ENCODE measurements around the gene DGKZ. TPM values are rescaled to one million over a fixed set of nuclear protein-coding genes. Genes with fewer than 3 reads are reported as not detected.

The DGKZ gene
- total RNA-seq, 3 donors from 2014 or later, result 42.3 to 46.5 (median 46.2) TPM

DNA sequence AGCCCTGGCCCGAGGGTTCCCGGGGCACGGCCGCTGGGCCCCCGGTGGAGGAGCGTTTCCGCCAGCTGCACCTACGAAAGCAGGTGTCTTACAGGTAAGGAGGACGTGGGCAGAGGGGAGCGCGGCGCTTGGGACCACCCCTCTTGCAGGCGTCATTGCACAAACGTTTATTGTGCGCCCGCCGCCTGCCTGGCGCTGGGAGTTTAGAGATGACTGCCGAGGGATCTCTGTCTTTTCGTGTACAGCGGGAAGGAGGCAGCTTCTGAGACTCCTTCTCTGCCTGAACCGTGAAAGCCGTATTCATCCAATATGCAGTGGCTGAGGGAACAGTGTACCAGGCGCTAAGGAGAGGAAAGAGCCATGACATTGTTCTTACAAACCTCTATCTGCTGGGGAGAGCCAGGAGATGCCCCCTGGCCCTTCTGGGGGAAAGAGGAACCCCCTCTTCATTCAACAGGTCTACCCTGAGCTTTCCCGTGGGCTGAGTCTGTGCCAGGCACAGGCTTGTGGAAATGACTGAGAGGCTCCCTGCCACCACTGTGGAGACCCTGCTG, 13.8 kb upstream of the DGKZ start:
- Histone ChIP-seq H3K9me3 (no peaks in the 10 kb centered on the region), H3K4me1 (no peaks in the 10 kb centered on the region), H3K27ac (no peak overlapping the region), H3K27me3 (peaks cover 0 to 18% of the 10 kb centered on the region in 2 donors), H3K4me3 (peak overlapping the region; percentile 38 to 65 (median 53)), H3K36me3 (no peaks in the 10 kb centered on the region)
- no peak for DNase-seq (ENCODE audit: low spot score in 2 of 2)
- intact Hi-C loops (cut with DNase I; ENCODE audit: low total_unique reads), result no loop called here
- TF ChIP-seq POLR2A (IDR thresholded peaks at IDR 0.05), result no peak
- no peak for TF ChIP-seq POLR2AphosphoS5 (IDR thresholded peaks at IDR 0.05)
- TF ChIP-seq, protein P1, sequence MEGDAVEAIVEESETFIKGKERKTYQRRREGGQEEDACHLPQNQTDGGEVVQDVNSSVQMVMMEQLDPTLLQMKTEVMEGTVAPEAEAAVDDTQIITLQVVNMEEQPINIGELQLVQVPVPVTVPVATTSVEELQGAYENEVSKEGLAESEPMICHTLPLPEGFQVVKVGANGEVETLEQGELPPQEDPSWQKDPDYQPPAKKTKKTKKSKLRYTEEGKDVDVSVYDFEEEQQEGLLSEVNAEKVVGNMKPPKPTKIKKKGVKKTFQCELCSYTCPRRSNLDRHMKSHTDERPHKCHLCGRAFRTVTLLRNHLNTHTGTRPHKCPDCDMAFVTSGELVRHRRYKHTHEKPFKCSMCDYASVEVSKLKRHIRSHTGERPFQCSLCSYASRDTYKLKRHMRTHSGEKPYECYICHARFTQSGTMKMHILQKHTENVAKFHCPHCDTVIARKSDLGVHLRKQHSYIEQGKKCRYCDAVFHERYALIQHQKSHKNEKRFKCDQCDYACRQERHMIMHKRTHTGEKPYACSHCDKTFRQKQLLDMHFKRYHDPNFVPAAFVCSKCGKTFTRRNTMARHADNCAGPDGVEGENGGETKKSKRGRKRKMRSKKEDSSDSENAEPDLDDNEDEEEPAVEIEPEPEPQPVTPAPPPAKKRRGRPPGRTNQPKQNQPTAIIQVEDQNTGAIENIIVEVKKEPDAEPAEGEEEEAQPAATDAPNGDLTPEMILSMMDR (IDR thresholded peaks at IDR 0.05), result no peak

DNA sequence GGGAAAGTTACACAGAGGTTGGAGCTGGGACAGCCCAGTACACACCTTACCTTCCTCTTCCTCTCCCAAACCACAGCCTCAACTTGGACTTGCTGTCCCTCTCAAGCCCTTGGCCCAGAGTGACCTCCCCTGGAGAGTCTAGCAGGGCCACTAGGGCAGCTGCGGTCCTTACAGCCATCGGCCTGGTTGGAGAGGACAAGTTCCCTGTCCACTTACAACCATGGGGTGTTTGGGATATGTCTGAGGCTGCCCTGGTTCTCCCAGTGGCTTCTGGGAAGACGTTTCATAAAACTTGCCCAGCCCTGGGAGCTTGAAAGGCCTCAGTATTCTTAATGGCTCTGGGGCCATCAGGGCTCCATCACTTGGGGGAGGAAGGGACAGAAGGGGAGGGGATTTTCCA, 13.1 kb upstream of the DGKZ start:
- Histone ChIP-seq H3K27ac (no peak overlapping the region), H3K9me3 (no peaks in the 10 kb centered on the region), H3K4me1 (no peaks in the 10 kb centered on the region), H3K36me3 (no peaks in the 10 kb centered on the region), H3K27me3 (peaks cover 0 to 18% of the 10 kb centered on the region in 2 donors), H3K4me3 (no peak overlapping the region)
- DNase-seq (ENCODE audit: low spot score in 2 of 2), result no peak
- TF ChIP-seq POLR2AphosphoS5 (IDR thresholded peaks at IDR 0.05) (no peak), POLR2A (IDR thresholded peaks at IDR 0.05) (no peak)
- TF ChIP-seq, protein P1 (IDR thresholded peaks at IDR 0.05), result no peak
- intact Hi-C loops (cut with DNase I; ENCODE audit: low total_unique reads), result no loop called here

- intact Hi-C loops (cut with DNase I; ENCODE audit: low total_unique reads), result loop anchor here (1.0 kb wide), 1 partner anchor 39 kb away; no protein-coding TSS in a partner anchor
- no peak for DNase-seq (ENCODE audit: low spot score in 2 of 2)
- TF ChIP-seq POLR2AphosphoS5 (IDR thresholded peaks at IDR 0.05) (no peak), POLR2A (IDR thresholded peaks at IDR 0.05) (no peak)
- TF ChIP-seq, protein P1 (IDR thresholded peaks at IDR 0.05), result no peak
- Histone ChIP-seq H3K36me3 (no peaks in the 10 kb centered on the region), H3K27ac (peak overlapping the region in 1 of 2 donors; percentile 29), H3K9me3 (no peaks in the 10 kb centered on the region), H3K27me3 (peaks cover 0 to 18% of the 10 kb centered on the region in 2 donors), H3K4me3 (no peak overlapping the region), H3K4me1 (no peaks in the 10 kb centered on the region)
These were observed 12.0 kb upstream of the DGKZ start for GRCh38 chr11:46335271-46335670.

- Histone ChIP-seq H3K27ac (peak overlapping the region in 1 of 2 donors; percentile 29), H3K4me3 (no peak overlapping the region), H3K27me3 (peaks cover 0 to 18% of the 10 kb centered on the region in 2 donors), H3K4me1 (no peaks in the 10 kb centered on the region), H3K36me3 (no peaks in the 10 kb centered on the region), H3K9me3 (no peaks in the 10 kb centered on the region)
- intact Hi-C loops (cut with DNase I; ENCODE audit: low total_unique reads), result loop anchor here (1.0 kb wide), 1 partner anchor 38 kb away; no protein-coding TSS in a partner anchor
- no peak for DNase-seq (ENCODE audit: low spot score in 2 of 2)
- TF ChIP-seq, protein P1 (IDR thresholded peaks at IDR 0.05), result no peak
- TF ChIP-seq POLR2A (IDR thresholded peaks at IDR 0.05) (no peak), POLR2AphosphoS5 (IDR thresholded peaks at IDR 0.05) (no peak)
These were observed 11.2 kb upstream of the DGKZ start for GRCh38 chr11:46335890-46336562.

GRCh38 chr11:46336563-46337180, 10.6 kb upstream of the DGKZ start:
- H3K9me3 ChIP-seq, result no peaks in the 10 kb centered on the region
- peak overlapping the region in 1 of 2 donors; percentile 12 for H3K27ac ChIP-seq
- intact Hi-C loops (cut with DNase I; ENCODE audit: low total_unique reads), result no loop called here
- no peak overlapping the region for H3K4me3 ChIP-seq
- peaks cover 0 to 18% of the 10 kb centered on the region in 2 donors for H3K27me3 ChIP-seq
- H3K4me1 ChIP-seq, result no peaks in the 10 kb centered on the region
- DNase-seq (ENCODE audit: low spot score in 2 of 2), result no peak
- no peaks in the 10 kb centered on the region for H3K36me3 ChIP-seq
- TF ChIP-seq POLR2AphosphoS5 (IDR thresholded peaks at IDR 0.05), result no peak
